GM19023 (cell line): ENCODE measurements around the gene CASZ1.

Experiments used
- ATAC-seq: cut with Tn5 transposase; IDR thresholded peaks from one replicate; pipeline ENCODE4 v1.9.1; 2021; ENCODE audit warnings: mild to moderate bottlenecking, moderate library complexity; ENCODE audit not compliant: unreplicated experiment

The CASZ1 gene

DNA sequence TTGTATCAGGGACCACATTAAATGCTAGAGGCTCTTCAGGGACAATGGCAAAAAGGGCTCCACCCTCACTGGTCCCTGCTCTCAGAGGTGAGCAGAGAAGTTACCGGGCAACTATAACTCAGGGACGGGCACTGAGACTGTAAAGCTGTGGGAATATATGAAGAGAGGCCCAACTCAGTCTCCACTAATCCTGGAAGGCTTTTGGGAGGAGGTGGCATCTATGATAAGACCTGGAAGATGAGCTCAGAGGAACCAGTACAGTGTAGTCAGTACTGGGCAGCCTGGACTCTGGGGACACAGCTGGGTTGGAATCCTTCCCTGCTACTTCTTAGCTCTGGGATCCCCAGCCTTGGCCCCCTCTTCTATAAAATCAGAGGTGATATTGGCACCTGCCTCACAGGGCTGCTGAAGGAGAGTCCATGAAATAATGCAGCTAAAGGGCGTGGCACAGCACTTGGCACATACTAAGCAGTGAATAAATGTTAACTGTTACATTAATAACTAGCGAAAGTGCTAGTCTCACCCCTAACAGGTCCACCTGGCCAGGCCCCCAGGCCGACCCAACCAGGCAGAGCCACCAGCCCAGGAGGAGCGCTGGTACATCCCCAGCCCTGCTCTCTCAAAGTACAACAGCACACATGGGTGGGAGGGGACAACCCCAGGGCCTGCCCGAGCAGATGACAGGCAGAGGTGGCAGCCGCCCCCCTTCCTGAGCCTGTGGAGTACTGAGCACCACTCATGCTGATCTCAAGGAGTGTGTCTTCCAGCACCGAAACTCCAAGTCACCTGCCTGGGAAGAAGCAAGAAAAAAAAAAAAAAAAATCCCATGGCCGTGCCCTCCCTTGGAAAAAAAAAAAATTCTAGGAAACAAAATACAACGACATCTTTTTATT is 62.7 kb downstream of the CASZ1 start:
- no peak for ATAC-seq

DNA sequence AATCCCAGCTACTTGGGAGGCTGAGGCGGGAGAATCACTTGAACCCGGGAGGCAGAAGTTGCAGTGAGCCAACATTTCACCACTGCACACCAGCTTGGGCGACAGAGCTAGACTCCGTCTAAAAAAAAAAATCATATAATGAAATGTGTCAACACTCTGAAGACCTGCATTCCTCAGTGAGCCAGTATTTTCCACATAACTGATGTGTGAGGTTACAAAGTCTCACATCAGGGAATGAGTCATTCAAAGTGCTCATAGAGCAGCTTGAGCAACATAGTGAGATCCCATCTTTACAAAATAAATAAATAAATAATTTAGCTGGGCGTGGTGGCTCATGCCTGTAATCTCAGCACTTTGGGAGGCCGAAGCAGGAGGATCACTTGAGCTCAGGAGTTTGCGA is 65.5 kb downstream of the CASZ1 start:
- ATAC-seq = no peak

DNA sequence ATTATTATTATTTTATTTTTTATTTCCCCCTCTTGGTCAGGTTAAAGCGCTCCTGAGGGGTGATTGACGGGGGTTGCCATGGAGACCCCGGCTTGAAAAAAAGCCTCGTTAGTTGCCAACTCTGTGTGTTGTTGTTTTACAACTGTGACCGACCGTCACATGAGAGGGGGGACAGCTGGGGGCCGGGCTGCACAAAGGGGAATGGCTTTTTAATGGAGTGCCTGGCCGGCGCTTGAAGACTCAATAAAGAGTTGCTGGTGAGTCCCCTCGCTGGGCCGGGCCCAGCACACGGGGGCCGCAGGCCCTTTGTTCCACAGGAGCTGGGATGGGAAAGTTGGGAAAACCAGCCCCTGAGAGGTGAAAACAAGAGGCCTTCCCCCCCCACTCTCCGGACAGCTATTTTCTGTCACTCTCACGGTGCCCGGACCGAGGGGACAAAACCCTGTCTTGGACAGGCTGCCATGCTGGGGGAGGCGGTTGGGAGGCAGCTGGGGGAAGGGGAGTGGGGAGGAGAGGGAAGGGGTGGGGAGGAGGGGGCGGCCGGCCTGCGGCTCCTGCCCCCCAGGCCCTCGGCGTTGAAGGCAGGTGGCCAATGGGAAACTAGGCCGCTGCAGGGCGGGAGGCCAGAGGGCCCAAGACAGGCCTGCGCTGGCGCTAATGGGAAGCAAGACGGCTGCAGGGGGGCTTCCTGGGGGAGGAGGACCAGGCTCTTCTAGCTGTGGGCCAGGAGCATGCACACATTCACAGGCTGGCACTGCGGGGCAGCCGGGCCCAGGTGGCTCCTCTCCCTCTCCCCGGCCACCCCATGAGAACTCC is 67.6 kb downstream of the CASZ1 start:
- no peak for ATAC-seq

DNA sequence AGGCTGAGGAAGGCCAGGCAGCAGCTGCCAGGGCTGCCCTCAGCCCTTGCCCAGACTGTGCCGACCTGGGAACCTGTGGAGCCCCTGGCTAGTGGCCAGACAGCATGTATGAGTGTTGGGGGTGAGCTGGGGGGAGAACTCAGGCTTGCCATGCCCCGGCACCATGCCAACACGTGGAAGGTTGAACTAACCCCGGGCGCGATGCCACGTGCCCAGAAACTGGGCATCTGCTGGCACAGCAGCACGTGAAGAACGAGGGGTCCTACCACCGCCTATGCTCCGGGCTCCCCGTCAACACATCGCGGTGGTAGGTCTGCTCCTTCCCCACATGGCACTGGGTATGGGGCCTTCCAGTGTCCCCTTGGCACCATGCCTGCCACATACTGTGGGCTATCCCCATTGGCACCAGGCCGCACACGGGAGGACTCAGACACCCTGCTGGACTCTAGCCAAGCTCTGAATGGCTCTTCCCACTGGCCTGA is 68.7 kb downstream of the CASZ1 start:
- no peak for ATAC-seq

DNA sequence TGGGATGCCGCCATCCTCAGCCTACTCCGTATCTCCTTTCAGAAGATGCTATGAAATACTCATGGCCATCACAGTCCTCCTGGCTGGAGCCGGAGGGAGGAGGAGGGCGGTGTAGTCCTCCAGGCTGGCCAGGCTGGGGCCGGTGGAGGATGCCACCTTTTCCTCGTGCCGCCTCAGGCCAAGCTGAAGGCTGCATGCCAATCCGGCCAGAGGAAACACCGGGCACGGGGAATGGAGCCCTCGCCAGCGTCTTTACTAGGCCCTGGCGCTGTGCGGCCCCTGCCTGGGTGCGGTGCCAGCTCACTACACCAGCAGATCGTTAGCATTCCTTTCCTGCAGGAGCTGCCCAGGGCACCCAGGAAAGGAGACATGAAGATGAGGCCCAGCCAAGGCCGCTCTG is 70.1 kb downstream of the CASZ1 start:
- no peak for ATAC-seq

DNA sequence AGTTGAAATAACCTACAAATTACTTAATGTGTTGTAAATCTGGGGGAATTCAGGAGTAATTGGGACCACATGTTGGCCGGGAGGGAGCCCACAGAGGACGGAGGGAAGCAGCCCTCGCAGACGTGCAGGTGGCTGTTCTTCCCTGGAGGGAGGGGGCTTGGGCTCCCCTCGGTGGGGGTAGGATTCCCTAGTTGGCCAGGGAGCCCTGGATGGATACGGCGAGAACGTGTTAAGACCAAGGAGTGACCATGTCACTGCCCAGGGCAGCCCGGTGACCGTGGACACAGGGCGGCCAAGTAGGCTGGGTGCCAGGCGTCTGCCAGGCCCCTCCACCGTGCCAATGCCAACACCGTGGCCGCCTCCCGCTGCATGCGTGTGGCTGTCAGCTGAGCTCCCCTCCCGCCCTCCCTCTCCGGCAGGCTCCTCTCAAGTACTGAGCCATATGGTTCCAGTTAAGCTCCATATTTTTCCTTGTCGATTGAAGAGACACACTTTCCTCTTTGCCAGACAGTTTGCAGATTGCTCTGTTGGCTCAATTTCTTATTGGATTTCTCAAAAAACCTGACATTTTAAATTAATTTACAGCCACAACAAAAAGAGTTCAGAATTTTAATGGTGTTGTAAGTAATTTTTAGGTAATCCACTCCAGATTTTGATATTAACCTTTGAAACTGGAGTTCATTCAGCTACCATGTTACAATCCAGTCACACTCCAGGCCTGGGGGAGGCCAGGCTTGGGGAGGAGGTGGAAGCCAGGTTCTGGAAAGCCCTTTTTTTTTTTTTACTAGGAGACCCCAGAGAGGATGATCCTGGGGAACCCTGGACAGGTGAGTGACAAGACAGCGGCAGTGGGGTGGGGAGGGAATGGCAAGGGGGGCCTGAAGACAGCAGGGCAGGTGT is 71.2 kb downstream of the CASZ1 start:
- no peak for ATAC-seq

DNA sequence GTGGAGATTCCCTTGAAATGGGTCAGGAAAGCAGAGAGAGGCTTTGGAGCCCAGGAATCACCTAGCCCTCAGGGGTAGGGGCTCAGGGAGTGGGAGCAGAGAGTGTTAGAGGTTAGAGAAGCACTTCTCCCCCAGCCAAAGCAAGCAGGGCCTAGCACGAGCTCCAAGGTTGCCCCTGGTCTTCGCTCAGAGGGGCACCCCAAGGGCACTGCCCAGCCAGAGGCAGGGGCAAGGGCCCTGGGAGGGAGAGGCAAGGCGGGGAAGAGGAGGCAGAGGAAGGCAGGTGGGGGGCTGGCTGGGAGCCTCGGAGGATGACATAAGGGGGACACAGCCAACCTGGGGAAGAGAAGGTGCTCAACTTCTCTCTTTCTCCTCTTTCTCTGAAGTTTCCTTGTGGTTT is 71.9 kb downstream of the CASZ1 start:
- ATAC-seq = no peak

DNA sequence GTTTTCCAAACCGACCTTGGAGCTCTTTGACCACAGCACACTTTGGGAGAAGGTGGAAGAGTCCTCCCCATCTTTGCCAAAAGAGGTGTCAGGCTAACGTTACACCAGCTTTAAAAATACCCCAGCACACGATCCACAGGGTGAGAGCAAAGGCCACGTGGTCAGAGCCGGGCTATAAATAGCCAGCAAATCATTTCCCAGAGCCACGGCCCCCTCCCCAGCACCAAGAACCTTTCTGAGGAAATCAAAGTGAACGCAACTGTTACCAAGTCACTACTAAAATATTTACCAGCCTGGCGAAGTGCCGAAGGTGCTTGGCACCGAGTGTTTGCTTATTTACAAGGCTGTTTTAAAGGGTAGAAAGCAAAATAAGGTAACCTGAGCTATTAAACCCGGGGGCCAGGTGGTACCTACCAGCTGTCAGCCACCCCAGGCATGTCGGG is 72.4 kb downstream of the CASZ1 start:
- no peak for ATAC-seq

DNA sequence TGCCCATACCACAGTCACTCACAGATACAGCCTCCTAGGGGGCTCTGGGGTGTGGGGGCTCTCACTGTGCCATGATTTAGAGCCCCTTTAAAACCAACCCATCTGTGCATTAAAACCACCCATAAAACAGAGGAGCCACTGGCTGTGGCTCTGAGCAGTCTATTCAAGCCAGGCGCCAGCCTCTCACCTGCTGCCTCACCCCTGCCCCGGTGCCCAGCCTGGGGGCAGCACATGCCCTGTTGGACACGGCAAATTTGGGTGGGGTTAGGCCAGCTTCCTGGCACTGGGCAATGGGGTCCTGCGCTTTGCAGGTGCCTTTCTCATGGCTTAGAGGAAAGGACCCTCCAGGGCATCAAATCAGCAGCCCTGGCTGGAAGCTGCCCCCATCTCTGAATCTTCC is 73.1 kb downstream of the CASZ1 start:
- ATAC-seq = no peak

DNA sequence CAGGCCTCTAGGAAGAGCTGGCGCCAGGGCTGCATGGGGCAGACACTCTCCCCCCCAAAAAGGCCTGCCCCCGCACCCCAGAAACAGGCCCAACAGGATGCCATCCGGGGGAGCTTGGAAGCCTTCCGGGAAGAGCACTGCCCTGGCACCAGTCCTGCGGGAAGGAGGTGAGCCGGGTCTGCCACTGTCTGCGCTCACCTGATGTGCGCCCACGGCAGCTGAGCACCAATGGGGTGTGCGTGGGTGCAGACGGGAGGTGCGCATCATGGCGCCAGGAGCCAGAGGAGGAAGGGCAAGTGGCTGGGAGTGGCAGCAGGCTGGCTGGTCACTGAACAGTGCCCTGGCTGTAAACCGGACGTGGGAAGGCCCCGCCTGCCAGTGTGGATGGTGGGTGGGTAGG is 73.6 kb downstream of the CASZ1 start:
- no peak for ATAC-seq

DNA sequence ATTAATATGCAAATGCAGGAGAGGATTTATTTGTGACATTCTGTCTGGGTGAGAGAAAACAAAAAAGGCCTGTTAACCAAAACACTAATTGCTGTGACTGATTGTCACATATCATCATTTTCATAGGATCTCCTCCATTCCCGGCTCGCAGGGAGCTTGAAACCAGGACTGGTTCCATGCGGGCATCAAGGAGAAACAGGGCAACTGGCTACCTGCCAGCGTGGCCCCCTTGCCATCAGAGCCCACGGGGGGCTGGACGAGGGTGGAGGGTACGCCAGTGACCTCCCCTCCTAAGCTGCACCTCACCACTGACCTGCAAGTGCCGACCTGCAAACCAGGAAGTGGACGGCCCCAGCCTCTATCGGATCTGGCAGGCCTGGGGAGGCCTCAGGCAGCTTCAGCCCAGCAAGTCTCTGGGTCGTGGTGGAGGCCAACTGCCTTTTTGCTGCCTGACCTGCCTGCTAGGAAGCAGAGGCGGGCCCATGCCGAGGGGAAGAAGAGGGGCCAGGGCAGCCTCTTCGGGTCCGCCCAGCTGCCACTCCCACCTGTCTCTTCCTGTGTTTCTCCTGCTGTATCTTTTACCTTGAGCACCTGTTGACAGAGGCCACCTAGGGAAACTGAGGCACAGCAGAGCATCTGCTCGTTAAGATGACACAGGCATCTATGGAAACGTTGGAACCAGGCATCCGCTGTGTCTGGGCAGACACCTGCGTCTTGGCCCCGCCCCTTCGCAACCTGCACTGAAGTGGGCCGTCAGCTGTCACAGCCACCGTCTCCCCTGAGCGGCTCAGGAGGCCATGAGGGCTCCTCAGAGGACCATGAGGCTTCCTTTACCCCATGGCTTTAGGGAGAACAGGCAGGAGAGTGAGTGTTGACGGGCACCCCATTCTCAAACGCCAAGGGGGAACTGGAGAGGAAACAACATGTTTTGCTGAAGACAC is 74.8 kb downstream of the CASZ1 start:
- no peak for ATAC-seq

DNA sequence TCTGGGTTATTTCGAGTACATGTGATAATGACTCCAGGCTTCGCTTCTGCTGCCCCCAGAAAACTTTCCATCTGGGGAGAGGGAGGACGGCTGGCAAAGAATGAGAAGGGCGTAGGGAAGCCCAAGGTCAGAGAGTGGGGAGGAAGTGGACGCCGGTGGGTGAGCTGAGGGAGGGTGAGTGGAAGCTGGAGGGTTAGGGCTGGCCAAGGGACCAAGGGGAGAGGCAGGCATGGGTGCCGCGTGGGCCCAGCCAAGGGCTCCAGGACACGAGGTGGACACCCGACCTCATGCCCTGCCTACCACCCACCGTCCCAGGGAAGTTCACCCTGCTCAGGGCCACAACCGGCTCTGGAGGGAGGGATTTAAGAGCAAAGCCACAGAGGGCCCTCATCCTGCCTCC is 75.8 kb downstream of the CASZ1 start:
- ATAC-seq = no peak

DNA sequence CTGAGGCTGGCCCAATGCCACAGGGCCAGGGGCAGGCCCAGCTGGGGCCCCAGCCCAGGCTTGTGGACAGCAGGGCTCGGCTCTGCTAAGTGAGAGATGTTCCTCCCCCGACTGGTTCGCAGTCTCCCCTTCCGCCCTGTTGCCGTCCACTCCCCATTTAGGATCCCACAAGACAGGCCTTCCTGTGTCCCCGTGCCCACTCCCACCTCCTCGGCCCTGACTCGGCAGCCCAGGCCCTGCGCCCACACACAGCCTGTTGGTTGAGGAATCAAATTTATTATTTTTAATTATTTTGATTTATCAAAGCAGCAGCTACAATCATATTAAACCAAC is 78.4 kb downstream of the CASZ1 start:
- no peak for ATAC-seq

DNA sequence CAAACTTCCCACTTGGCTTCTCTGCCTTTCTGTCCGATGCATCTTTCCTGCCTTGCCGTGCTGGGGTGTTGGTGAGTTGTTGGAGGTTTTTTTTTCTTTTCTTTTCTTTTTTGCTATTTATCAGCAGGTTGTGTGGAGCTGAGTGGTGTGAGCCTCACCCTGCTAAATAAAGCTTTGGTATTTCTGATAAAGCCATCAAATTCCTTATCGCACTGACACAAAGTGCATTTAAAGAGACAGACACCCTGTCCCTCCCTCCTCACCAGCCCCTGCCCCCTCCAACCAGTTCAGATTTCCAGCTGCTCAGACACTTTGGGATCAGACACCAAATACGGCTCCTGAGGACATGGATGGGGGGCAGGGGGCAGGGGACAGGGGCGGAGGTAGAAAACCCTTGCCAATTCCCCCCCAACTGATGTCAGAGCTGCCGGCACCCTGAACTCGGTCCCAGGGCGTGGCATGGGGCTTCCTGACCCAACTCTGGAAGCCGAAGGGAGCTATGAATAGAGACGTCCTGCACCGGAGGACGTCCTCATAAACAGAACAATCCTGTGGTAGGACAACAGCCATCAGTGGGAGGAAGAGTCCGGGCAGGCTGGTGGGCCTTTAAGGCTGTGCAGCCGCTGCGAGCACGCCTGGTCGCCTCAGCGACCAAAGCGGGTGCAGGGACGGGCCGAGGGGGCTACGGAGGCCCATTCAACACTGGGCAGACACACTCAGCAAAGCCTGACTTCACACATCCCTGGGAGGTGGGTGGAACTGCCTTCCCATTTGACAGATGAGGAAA is 79.0 kb downstream of the CASZ1 start:
- ATAC-seq = no peak

DNA sequence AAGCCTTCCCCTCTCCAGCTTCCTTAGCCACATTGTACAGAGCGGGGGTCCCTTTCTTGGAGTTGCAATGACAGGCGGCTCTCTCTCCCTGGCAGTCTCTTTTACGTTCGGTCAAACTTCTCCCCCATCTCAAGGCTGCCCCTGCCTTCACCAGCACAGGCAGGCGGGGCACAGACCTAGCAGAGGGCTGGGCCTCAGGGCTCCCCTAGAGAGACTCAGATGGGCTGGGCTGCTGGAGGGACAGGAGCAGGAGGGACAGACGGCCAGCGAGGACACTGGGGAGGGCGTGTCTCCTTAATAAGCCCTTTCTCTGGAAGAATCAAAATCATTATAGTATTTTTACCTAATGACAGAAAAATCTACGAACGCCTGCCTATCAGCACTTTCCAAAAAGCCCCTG is 79.6 kb downstream of the CASZ1 start:
- no peak for ATAC-seq

DNA sequence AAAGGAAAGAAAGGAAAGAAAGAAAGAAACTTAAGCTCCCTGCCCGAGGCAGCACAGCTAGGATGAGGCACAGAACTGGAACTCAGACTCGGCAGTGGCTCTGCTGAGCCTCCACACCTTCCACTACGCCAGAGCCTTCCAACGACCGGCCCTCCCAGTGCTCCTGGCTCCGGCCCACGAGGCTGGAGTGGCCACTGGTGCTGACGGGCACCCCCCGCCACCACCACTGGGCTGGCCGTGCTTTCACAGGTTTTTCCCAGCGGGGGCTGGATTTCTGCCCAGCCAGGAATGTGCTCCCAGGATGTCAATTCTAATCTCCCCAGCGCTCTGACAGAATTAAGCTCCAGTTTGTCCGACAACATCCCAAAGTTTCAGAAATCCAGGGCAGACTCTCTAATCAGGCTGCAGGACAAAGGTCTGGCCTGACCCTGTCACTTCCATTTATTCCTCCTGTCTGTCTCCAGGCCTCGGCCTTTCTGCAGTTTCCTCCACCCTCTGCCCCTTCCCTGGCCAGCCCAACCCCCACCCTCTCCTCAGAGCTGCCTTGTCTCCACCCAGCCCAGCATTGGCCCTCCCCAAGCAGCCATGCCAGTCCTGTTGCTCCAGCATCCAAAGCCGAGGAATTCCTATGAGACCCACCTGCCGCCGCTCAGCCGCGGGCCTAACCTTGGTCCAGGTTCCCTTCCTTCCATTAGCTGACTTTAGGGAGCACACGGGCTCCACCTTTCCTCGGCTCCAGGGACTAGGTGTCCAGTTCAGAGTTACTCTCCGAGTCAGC is 81.9 kb downstream of the CASZ1 start:
- no peak for ATAC-seq

DNA sequence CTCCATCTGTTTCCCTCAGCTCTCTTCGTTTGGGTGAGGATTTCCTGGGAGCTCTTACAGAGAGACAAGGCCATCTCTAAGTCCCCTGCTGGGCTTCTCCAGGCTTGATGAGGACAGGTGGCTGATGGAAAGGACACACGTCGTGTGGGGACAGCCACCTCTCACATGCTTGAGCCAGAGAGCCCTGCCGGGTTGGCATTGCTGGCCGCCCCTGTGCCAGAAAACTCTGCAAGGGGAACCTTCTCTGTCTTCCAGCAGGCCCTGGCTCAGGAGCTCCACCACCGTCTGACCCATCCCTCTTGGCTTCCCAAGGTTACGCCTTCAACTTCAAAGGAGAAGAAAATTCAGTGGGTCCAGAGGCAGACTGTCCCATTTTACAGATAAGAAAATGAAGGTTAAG is 82.8 kb downstream of the CASZ1 start:
- ATAC-seq = no peak

DNA sequence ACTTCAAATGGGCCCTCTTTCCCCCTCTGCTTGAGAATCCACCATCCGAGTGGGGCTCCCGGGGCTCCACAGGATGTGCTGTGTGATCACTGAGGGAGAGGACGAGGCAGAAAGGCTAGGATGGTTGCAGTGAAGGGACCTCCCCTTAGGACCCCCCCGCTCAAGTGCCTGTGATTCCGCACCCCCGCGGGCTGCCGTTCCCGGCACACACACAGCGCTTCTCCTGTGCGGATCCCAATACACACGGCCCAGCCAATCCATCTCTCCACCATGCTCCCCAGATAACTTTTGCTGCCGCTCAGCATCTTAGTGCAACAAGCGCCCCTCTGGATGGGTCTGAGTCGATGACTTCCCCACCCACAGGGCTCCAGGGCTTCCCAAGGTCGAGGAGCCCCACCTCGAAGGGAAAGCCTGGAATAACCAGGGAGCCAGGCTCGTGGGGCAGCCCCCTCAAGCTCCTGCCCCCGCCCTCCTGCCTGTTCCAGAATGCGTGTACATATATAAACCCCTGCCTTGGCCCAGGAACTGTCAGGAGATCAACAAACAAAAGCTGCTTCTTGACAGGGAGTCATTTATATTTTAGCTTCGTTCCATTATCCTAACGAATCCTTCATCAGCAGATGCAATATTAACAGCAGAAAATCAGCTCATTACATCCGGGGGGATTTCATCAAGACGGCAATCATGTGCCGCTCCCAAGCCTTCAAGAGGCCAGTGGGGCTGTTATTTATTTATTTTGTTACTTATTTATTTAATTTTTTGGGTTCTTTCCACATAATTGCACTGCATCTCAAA is 83.7 kb downstream of the CASZ1 start:
- no peak for ATAC-seq
